PC-3 (cell line): ENCODE data around the gene LSMEM2. TPM values are rescaled to one million over a fixed set of nuclear protein-coding genes. Genes with fewer than 3 reads are reported as not detected.

Experiments used
- ATAC-seq: fragments of 200-7000 bp; cut with Tn5 transposase; 2 replicates; pipeline ENCODE4 v1.9.1; 2020; ENCODE audit warnings: mild to moderate bottlenecking, moderate library complexity
- BruUV-seq: library from RNA; stranded (reverse); fragments of 400-500 nt; replicated peaks from 2 replicates; lab custom pipeline; 2021; lab: Mats Ljungman, UMichigan
- CTCF ChIA-PET: fragments of 300-600 bp; sonication (Branson Sonifier 250); formaldehyde crosslinking; loops from one replicate; lab custom pipeline; 2022; ENCODE audit warnings: antibody characterized with exemption; lab: Charles Lee
- POLR2A ChIA-PET: fragments of 300-600 bp; sonication (Branson Sonifier 250); formaldehyde crosslinking; loops from one replicate; lab custom pipeline; 2022; ENCODE audit warnings: antibody characterized with exemption; ENCODE audit not compliant: unreplicated experiment; lab: Charles Lee
- DNase-seq: peaks from one replicate; pipeline ENCODE4 v3.0.0-alpha.2; 2015
- H2AFZ ChIP-seq: fragments of 300-600 bp; sonication (generic); 2 replicates; pipeline ENCODE4 v1.6.0; 2016; ENCODE audit warnings: antibody characterized with exemption, low read length
- H3F3A ChIP-seq: fragments of 300-600 bp; sonication (generic); one replicate; pipeline ENCODE4 v1.6.0; 2017; ENCODE audit warnings: antibody characterized with exemption, low read length, control low read depth, mild to moderate bottlenecking; ENCODE audit not compliant: unreplicated experiment
- H3K27ac ChIP-seq: fragments of 300-600 bp; sonication (generic); 2 replicates; pipeline ENCODE4 v1.5.1; 2016; ENCODE audit warnings: mild to moderate bottlenecking, low read length
- H3K27me3 ChIP-seq: fragments of 300-600 bp; sonication (generic); 2 replicates; pipeline ENCODE4 v1.6.1; 2016; ENCODE audit warnings: low read length, mixed read lengths
- H3K36me3 ChIP-seq: fragments of 300-600 bp; sonication (generic); 2 replicates; pipeline ENCODE4 v1.6.1; 2016; ENCODE audit warnings: low read depth, mixed run types, low read length, mixed read lengths
- H3K4me1 ChIP-seq: fragments of 300-600 bp; sonication (generic); 2 replicates; pipeline ENCODE4 v1.5.1; 2016; ENCODE audit warnings: low read length; ENCODE audit not compliant: insufficient read depth
- H3K4me2 ChIP-seq: fragments of 300-600 bp; sonication (generic); 2 replicates; pipeline ENCODE4 v1.6.0; 2016; ENCODE audit warnings: low read length
- H3K4me3 ChIP-seq: fragments of 300-600 bp; sonication (generic); 2 replicates; pipeline ENCODE4 v1.5.1; 2016; ENCODE audit warnings: mild to moderate bottlenecking, low read length, mixed read lengths
- H3K79me2 ChIP-seq: fragments of 300-600 bp; sonication (generic); 2 replicates; pipeline ENCODE4 v1.6.1; 2017; ENCODE audit warnings: low read length, mixed read lengths
- H3K9ac ChIP-seq: fragments of 300-600 bp; sonication (generic); 2 replicates; pipeline ENCODE4 v1.6.0; 2016; ENCODE audit warnings: mild to moderate bottlenecking, low read length
- H3K9me2 ChIP-seq: fragments of 300-600 bp; sonication (generic); replicated peaks from 2 replicates; pipeline ENCODE4 v1.6.1; 2016; ENCODE audit warnings: mixed run types, low read length, mixed read lengths
- H3K9me3 ChIP-seq: fragments of 300-600 bp; sonication (generic); 2 replicates; pipeline ENCODE4 v1.6.1; 2016; ENCODE audit warnings: low read length, mixed read lengths
- H4K20me1 ChIP-seq: fragments of 300-600 bp; sonication (generic); 2 replicates; pipeline ENCODE4 v1.6.1; 2016; ENCODE audit warnings: low read length, mixed read lengths
- EZH2 ChIP-seq: fragments of 300-600 bp; sonication (generic); IDR thresholded peaks from one replicate; pipeline ENCODE4 v1.6.1; 2017; ENCODE audit warnings: antibody characterized with exemption, mild to moderate bottlenecking, low read length; ENCODE audit not compliant: unreplicated experiment
- EZH2phosphoT487 ChIP-seq: fragments of 300-600 bp; sonication (generic); IDR thresholded peaks from 2 replicates; pipeline ENCODE4 v1.6.1; 2018; ENCODE audit warnings: mild to moderate bottlenecking, antibody characterized with exemption, low read length, borderline replicate concordance
- intact Hi-C: fragments of 100-400 bp; cut with micrococcal nuclease; formaldehyde crosslinking; loops from 2 replicates; pipeline ENCODE4 v1.9.0; 2023
- total RNA-seq: library from RNA; depleted of rRNA; stranded (reverse); fragments of >200 nt; gene quantifications from 2 replicates; pipeline ENCODE4 v1.2.3, GENCODE V29; 2014
- TF ChIP-seq, protein P1 (sequence below): fragments of 300-600 bp; sonication (generic); conservative IDR thresholded peaks from 2 replicates; pipeline ENCODE4 v1.5.1; 2017; ENCODE audit warnings: antibody characterized with exemption, low read depth, mild to moderate bottlenecking, low read length

LSMEM2 gene
- total RNA-seq, 1 experiment from 2014 or later = not detected

GRCh38 chr3:50286322-50287227, 7.7 kb downstream of the LSMEM2 start:
- ChIA-PET CTCF (no interaction called here), POLR2A (no interaction called here)
- Histone ChIP-seq H4K20me1 (no peaks in the 10 kb centered on the region), H3K9me2 (no peaks in the 10 kb centered on the region), H3K36me3 (peaks cover 35% of the 10 kb centered on the region), H3K9ac (no peak overlapping the region), H3K4me2 (no peak overlapping the region), H3K4me1 (no peaks in the 10 kb centered on the region; the same call in 1 of the 2 replicates), H2AFZ (no peak overlapping the region), H3K27ac (no peak overlapping the region), H3K9me3 (no peaks in the 10 kb centered on the region), H3F3A (peaks cover 4% of the 10 kb centered on the region), H3K27me3 (no peaks in the 10 kb centered on the region), H3K79me2 (peaks cover 26% of the 10 kb centered on the region), H3K4me3 (no peak overlapping the region)
- no peak for ATAC-seq
- BruUV-seq = no TSS peak
- no peak for DNase-seq
- intact Hi-C loops = no loop called here
- TF ChIP-seq EZH2phosphoT487 = no peak

DNA sequence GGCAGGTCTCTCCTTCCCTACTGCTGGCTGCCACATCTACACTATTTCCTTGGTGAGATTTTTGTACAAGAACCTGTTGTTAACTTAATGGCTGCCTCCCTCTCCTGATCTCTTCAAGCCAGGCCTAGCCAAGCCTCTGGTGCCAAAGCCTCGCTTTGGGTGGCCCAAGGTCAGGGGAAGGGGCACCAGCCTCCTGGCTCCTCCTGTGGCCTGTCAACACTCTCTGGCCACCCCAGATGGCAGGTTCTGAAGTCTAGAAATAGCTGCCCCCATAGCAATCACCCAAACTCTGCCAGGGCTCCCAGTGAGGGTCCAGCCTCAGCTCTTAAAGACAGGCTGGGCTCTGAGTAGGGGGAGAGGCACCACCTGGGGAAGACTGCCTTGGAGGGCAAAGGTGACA, 8.4 kb downstream of the LSMEM2 start:
- intact Hi-C loops = no loop called here
- H3K9me3 ChIP-seq = no peaks in the 10 kb centered on the region

DNA sequence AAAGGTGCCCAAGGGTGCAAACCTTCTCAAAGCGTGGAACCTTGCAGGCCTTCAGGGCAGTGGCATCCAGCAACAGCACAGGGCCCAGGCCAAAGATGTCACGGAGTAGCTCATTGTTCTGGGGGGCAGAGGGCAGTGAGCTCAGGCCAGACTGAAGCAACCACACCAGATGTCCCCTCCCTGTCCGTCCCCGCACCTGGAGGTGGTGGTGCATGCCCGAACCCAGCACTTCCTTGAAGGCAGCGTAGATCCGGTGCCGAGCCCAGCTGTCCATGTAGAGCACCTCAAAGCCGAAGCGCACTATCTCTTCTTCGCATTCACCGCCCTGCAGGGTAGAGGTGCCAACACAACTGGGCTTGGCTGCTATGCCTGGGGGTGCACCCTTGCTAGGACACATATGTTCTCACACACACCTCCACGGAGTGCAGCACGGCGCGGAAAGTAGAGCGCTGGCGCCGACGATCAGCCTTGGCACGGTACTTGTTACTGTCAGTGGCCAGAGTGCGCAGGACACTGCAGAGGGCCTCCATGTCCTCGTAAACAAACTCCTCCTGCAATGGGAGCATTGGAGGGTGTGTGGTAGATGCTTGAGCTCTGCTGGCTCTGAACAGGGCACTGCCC, 9.6 kb downstream of the LSMEM2 start:
- BruUV-seq = no TSS peak
- Histone ChIP-seq H3K9me3 (no peaks in the 10 kb centered on the region), H3K27me3 (no peaks in the 10 kb centered on the region), H3F3A (peaks cover 4% of the 10 kb centered on the region), H3K9me2 (no peaks in the 10 kb centered on the region), H2AFZ (no peak overlapping the region), H3K4me3 (no peak overlapping the region), H3K79me2 (peaks cover 32% of the 10 kb centered on the region), H3K4me1 (peaks cover 6% of the 10 kb centered on the region), H3K9ac (no peak overlapping the region), H3K27ac (no peak overlapping the region), H4K20me1 (no peaks in the 10 kb centered on the region), H3K36me3 (peaks cover 35% of the 10 kb centered on the region), H3K4me2 (no peak overlapping the region)
- intact Hi-C loops = no loop called here
- no peak for ATAC-seq
- DNase-seq = no peak
- TF ChIP-seq EZH2phosphoT487 = no peak
- TF ChIP-seq, protein P1, sequence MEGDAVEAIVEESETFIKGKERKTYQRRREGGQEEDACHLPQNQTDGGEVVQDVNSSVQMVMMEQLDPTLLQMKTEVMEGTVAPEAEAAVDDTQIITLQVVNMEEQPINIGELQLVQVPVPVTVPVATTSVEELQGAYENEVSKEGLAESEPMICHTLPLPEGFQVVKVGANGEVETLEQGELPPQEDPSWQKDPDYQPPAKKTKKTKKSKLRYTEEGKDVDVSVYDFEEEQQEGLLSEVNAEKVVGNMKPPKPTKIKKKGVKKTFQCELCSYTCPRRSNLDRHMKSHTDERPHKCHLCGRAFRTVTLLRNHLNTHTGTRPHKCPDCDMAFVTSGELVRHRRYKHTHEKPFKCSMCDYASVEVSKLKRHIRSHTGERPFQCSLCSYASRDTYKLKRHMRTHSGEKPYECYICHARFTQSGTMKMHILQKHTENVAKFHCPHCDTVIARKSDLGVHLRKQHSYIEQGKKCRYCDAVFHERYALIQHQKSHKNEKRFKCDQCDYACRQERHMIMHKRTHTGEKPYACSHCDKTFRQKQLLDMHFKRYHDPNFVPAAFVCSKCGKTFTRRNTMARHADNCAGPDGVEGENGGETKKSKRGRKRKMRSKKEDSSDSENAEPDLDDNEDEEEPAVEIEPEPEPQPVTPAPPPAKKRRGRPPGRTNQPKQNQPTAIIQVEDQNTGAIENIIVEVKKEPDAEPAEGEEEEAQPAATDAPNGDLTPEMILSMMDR = no peak
- ChIA-PET POLR2A (no interaction called here), CTCF (no interaction called here)

More for the DNA sequence above, 8.4 kb downstream of the LSMEM2 start:
- Histone ChIP-seq H3K27me3 (no peaks in the 10 kb centered on the region), H3F3A (peaks cover 4% of the 10 kb centered on the region), H3K9ac (no peak overlapping the region), H3K27ac (no peak overlapping the region), H3K4me2 (no peak overlapping the region), H4K20me1 (no peaks in the 10 kb centered on the region), H3K79me2 (peaks cover 32% of the 10 kb centered on the region), H3K36me3 (peaks cover 35% of the 10 kb centered on the region), H3K4me1 (no peaks in the 10 kb centered on the region; the same call in 1 of the 2 replicates), H2AFZ (no peak overlapping the region), H3K4me3 (no peak overlapping the region), H3K9me2 (no peaks in the 10 kb centered on the region)
- ATAC-seq (no peak), DNase-seq (no peak)
- ChIA-PET POLR2A (no interaction called here), CTCF (no interaction called here)
- BruUV-seq = no TSS peak
- TF ChIP-seq EZH2phosphoT487 (no peak), EZH2 (no peak)
- TF ChIP-seq, protein P1 = no peak
